Testis (tissue), 3 donors: ENCODE data around the gene GAK. TPM values are rescaled to one million over a fixed set of nuclear protein-coding genes. Genes with fewer than 3 reads are reported as not detected.

ENCODE experiments used
- DNase-seq: peaks from one replicate; pipeline ENCODE4 v3.0.0-alpha.2; 2019
- H3K27ac ChIP-seq, 2 donors: fragments of 200-600 bp; sonication (generic); one replicate each; pipeline ENCODE4 v1.5.1; 2019
- H3K27me3 ChIP-seq: fragments of 200-600 bp; sonication (generic); one replicate; pipeline ENCODE4 v1.5.1; 2019
- H3K36me3 ChIP-seq: fragments of 200-600 bp; sonication (generic); one replicate; pipeline ENCODE4 v1.5.1; 2017; ENCODE audit warnings: low read depth; ENCODE audit errors: missing control alignments
- H3K4me1 ChIP-seq: fragments of 200-600 bp; sonication (generic); one replicate; pipeline ENCODE4 v1.5.1; 2019
- H3K4me3 ChIP-seq, 2 donors: fragments of 200-600 bp; sonication (generic); one replicate each; pipeline ENCODE4 v1.5.1; 2017 to 2019
- H3K9me3 ChIP-seq: fragments of 200-600 bp; sonication (generic); one replicate; pipeline ENCODE4 v1.5.1; 2017
- CTCF ChIP-seq, 3 experiments: fragments of 450-650 bp in 2 of 3; fragments of 200-600 bp in 1 of 3; sonication (generic) in 1 of 3; IDR thresholded peaks; one replicate each; pipeline ENCODE4 v1.5.1; 2016 to 2019; ENCODE audit warnings: antibody characterized with exemption in 3 of 3, mild to moderate bottlenecking in 2 of 3, moderate library complexity in 1 of 3
- POLR2A ChIP-seq: fragments of 450-650 bp; IDR thresholded peaks from one replicate; pipeline ENCODE4 v1.6.1; 2017; ENCODE audit warnings: antibody characterized with exemption, mild to moderate bottlenecking, moderate library complexity
- WGBS, 2 donors: methylation state at CpG; one replicate each; pipeline ENCODE4 v1.1.5; 2018; 5-methylcytosine and 5-hydroxymethylcytosine counted together
- intact Hi-C: fragments of 100-400 bp; cut with DNase I; formaldehyde crosslinking; loops from one replicate; pipeline ENCODE4 v1.15.1; 2023; ENCODE audit warnings: low total_unique reads
- polyA plus RNA-seq: library from polyadenylated mRNA; stranded (reverse); fragments of 350-450 nt; fragmentation: Illumina TruSeq; extraction: RNeasy Lipid Tissue Mini Kit (QIAGEN cat#74804); gene quantifications from one replicate; pipeline ENCODE4 v1.2.3, GENCODE V29; 2014; ENCODE audit warnings: low read depth, low replicate concordance; ENCODE audit not compliant: insufficient read depth
- total RNA-seq, 2 donors: library from RNA; depleted of rRNA; stranded (reverse); fragments of >200 nt; gene quantifications; one replicate each; pipeline ENCODE4 v1.2.3, GENCODE V29; 2016

The GAK gene
- total and polyA plus RNA-seq, 3 donors from 2014 or later: 130 to 229 (median 226) TPM

GRCh38 chr4:893995-894705 is 38.0 kb downstream of the GAK start:
- intact Hi-C loops: no loop called here
- H3K4me3 ChIP-seq: no peak overlapping the region
- H3K27me3 ChIP-seq: no peaks in the 10 kb centered on the region
- no peaks in the 10 kb centered on the region for H3K9me3 ChIP-seq
- no peak overlapping the region for H3K27ac ChIP-seq
- WGBS, 2 donors: 92% methylated on average over 36 to 40 of the region's 40 CpGs
- TF ChIP-seq POLR2A: no peak
- TF ChIP-seq CTCF (IDR thresholded peaks at IDR 0.05): no peak
- no peaks in the 10 kb centered on the region for H3K36me3 ChIP-seq
- DNase-seq: no peak
- H3K4me1 ChIP-seq: no peaks in the 10 kb centered on the region

GRCh38 chr4:893276-893994 is 38.7 kb downstream of the GAK start:
- WGBS, 2 donors: 91 to 95% methylated on average over 36 to 41 of the region's 41 CpGs
- Histone ChIP-seq H3K9me3 (no peaks in the 10 kb centered on the region), H3K4me3 (no peak overlapping the region), H3K27ac (no peak overlapping the region), H3K27me3 (no peaks in the 10 kb centered on the region), H3K36me3 (no peaks in the 10 kb centered on the region), H3K4me1 (no peaks in the 10 kb centered on the region)
- TF ChIP-seq CTCF (IDR thresholded peaks at IDR 0.05): no peak
- TF ChIP-seq POLR2A: no peak
- no peak for DNase-seq
- intact Hi-C loops: no loop called here

- DNase-seq: no peak
- Histone ChIP-seq H3K9me3 (no peaks in the 10 kb centered on the region), H3K36me3 (no peaks in the 10 kb centered on the region), H3K27ac (no peak overlapping the region), H3K27me3 (no peaks in the 10 kb centered on the region), H3K4me3 (no peak overlapping the region), H3K4me1 (no peaks in the 10 kb centered on the region)
- 92% methylated on average over 10 of the region's 10 CpGs; no CpG with 5 or more reads in 1 of the 2 donors for WGBS, 2 donors
- intact Hi-C loops: no loop called here
- TF ChIP-seq POLR2A: no peak
Measured at GRCh38 chr4:892780-893179, 39.3 kb downstream of the GAK start.

- H3K36me3 ChIP-seq: no peaks in the 10 kb centered on the region
- H3K4me1 ChIP-seq: no peaks in the 10 kb centered on the region
- H3K27me3 ChIP-seq: no peaks in the 10 kb centered on the region
- no peak for DNase-seq
- H3K27ac ChIP-seq: no peak overlapping the region
- 88 to 100% methylated on average over 4 to 10 of the region's 10 CpGs for WGBS, 2 donors
- H3K9me3 ChIP-seq: no peaks in the 10 kb centered on the region
- TF ChIP-seq CTCF (IDR thresholded peaks at IDR 0.05) (no peak), POLR2A (no peak)
- intact Hi-C loops: no loop called here
- H3K4me3 ChIP-seq: no peak overlapping the region
Measured at GRCh38 chr4:891747-892146, 40.4 kb downstream of the GAK start.

- Histone ChIP-seq H3K4me3 (no peak overlapping the region), H3K27ac (no peak overlapping the region), H3K4me1 (no peaks in the 10 kb centered on the region), H3K36me3 (no peaks in the 10 kb centered on the region), H3K27me3 (no peaks in the 10 kb centered on the region), H3K9me3 (no peaks in the 10 kb centered on the region)
- intact Hi-C loops: no loop called here
- WGBS, 2 donors: 94 to 96% methylated on average over 12 to 22 of the region's 22 CpGs
- no peak for TF ChIP-seq CTCF (IDR thresholded peaks at IDR 0.05)
- TF ChIP-seq POLR2A: no peak
- DNase-seq: no peak
Measured at GRCh38 chr4:890036-890695, 42.0 kb downstream of the GAK start.
